OCI-M1 (cell line): ENCODE results near the gene KCNE5.
"Not testable (repeated sequence)": the region's sequence is repeated elsewhere in the genome, so short reads cannot be mapped to it uniquely, and the experiment has no call there.

Source experiments
- DNase-seq: peaks from one replicate; lab custom pipeline; 2025; lab: John Stamatoyannopoulos, UW

Gene KCNE5

DNA sequence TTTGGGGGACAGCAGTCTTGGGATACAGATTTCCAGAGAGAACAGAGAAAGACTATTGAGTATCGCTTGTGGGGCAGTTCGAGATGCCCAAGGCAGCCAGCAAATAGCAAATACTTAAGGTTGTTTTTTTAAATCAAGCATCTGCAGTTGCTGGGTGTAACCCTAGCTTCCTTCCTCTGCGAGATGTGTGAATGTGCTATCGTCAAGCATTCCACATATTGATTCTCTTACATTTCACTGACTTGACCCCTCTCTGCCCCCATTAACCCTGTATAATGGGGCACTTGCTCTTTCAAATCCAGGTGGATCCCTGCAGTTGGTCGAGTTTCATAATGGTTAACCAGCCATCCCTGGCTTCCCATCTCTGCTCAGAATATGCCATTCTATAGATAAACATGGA is 23.5 kb downstream of the KCNE5 start:
- DNase-seq, result no peak

DNA sequence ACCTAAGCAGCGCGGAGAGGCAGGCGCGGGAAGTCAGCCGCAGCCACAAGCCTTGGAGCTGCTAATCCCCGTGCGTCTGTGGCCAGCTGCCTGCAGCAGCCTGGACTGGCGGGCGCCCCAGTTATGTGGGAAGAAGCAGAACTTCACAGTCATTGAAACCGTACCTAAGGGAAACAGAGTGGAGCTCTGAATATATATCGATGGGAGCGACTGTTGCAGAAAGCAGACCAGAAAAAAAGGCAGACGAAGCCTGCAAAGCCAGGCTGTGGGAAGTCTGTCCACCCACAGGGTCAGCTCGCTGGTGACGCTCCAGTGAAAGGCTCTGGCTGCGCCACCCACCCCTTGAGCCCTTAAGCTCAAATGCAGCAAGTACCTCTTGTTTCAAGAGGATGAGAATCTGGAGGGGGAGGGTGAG is 24.7 kb downstream of the KCNE5 start:
- peak; percentile 56 for DNase-seq

DNA sequence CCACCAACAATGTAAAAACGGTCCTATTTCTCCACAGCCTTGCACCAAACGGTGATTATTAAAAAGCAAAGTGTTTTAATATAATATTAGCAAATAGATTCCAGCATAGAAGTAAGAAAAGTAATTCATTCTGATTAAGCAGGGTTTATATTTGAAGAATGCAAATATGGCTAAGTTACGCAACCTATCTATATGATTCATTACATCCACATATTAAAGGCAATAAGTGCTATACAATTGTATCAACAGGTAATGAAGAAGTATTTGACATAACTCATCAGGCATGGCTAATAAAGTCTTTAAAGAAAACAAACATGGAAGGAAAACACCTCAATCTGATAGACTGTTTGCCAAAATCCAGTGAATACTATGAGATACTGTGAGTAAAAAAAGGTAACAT is 29.0 kb downstream of the KCNE5 start:
- no peak for DNase-seq

DNA sequence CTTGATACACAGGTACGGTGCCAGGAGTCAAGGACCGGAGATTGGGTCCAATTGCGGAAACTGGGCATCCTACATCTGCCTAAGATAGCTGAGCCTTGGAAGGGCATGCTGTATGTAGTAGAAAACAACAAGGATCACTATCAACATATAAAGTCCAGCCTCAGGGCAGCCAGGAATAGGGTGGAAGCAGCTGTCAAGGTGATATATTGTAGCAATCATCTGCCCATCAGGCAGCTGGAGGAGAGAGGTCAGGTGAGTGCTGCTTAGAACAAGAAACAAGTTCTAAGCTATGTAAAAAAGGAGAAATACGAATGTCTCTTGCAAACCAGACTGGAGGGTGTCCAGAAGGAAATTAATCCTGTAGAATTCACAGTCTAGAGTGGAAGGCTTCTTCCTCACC is 34.8 kb downstream of the KCNE5 start:
- no peak for DNase-seq

DNA sequence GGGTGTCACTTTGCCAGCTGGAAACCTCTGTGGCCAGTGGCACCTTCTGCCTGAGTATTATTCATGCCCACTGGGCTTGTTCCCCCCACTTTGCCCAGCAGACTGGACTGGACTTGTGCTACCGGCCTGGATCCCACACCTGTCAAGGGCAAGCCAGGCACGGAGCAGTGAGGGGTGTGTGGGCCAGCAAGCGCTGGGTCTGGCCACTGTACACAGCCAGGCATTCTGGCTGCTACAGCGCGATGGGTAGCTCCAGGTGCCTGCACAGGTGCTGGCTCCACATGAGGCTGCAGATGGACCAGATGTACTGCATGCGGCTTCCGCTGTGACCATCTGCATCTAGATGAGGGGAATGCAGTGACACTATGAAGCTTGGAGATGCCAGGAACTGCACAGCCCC is 39.5 kb downstream of the KCNE5 start:
- no peak for DNase-seq

DNA sequence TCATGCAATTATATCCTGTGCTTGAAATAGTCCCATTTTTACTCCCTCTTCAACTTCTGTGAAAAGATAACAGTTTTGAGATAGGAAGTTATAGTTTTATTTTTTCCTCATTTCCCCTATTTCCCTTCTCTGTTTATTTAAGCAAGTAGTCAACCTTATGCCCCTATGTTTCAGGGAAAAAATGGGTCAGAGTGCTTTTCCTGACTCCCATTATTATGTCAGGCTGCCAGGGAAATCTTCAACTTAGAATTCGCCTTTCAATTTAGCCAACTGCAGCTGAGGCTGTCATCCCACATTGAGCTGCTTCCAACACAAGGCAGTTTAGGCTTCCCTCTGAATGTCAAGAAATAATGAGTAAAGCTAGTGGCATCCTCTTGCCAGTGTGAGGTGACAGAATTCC is 46.1 kb downstream of the KCNE5 start:
- DNase-seq, result peak; percentile 4

DNA sequence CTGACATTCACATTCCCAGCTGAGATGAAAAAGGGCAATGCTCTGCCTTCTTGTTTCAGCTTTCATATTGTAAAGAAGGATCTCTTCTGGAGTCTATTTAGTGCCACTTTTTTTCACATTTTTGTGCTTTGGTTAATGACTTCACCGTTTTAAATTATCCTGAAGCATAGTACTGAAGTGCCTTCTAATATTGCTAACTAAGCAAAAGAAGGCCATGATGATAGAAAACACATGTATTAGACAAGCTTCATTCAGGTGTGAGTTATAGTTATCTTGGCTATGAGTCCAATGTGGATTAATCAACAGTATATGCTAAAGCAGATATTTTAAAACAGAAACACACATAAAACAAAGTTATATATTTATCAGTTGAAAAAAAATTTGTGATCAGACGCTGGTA is 47.9 kb downstream of the KCNE5 start:
- DNase-seq, result no peak

DNA sequence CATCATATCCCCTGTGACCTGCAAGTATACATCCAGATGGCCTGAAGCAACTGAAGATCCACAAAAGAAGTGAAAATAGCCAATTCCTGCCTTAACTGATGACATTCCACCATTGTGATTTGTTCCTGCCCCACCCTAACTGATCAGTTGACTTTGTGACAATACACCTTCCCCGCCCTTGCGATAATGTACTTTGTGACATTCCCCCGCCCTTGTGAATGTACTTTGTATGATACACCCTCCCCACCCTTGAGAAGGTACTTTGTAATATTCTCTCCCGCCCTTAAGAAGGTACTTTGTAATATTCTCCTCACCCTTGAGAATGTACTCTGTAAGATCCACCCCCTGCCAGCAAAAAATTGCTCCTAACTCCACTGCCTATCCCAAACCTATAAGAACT is 48.9 kb downstream of the KCNE5 start:
- DNase-seq, result not testable (repeated sequence)
